Stimulated activated CD4-positive, alpha-beta T cell treated with anti-CD3 and anti-CD28 coated beads, TNF-alpha, amount 100 ng/mL, for 24 hours (primary cell): ENCODE data around the gene SMIM7.

ENCODE experiments used
- DNase-seq, 3 experiments: peaks; one replicate each; pipeline ENCODE4 v3.0.0-alpha.2; 2020; ENCODE audit warnings: low read depth in 3 of 3

The SMIM7 gene

DNA sequence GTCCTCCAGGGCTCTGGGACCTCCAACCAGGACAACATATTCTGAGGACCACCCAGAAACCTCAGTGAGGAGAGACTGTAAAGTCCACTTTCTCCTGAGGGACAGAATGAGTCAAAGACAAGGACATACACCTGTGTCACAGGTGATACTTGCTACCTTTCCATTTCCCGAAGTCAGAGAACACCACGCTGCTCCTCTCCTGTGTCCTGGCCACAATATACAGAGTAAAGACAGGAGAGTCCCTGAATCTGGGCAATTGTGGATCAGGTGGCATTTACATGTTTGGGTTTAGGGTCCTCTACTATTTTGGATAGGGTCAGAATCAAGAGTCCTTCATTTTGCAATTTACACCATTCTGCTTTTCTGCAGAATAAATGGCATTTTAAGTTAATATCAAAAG, 36.9 kb downstream of the SMIM7 start:
- no peak for DNase-seq

DNA sequence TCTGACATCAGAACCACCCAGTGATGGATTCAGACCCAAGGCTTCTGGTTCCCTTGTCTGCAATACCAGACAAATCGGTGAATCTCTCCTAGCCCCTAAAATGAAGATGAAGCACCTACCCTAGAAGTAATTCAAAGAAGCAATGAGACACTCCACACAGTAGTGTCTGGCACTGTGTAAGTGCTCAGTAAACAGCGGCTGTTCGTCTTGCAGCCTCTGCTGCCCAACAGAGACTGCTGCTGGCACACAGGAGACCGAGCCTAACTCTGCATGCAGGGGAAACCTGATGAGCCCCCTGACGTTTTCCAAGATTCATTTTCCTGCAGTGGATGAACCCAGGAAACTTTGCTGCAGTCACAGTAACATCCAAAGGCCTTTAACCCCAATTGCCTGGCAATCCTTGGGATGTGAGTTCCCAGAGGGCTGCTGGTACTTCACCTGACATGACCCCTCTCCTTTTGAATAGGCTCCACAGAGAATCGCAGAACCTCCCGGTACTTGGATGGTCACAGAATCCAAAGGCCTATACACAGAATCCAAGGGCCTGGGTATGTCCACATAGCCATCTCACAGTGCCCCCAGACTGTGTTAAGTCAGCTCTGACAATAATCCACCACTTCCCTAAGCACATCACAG, 38.7 kb downstream of the SMIM7 start:
- DNase-seq, result no peak

DNA sequence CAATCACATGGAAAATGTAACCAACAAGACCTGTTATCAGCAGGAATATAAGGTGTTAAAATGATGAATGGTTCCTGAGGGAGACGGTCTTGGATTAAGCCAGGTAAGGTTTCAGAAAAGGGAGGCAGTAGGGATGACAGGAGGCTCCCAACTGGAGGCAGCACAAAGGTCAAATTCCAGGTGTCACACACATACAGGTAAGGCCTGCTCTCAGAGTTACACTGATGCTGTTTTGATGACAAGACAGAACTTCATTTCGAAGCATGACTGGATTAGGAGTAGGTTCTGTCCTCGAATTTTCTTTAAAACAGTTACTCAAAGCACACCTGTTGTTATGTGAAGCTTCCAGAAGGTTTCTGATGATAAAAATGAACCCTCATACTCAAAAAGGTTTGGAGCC, 39.4 kb downstream of the SMIM7 start:
- DNase-seq, result no peak

DNA sequence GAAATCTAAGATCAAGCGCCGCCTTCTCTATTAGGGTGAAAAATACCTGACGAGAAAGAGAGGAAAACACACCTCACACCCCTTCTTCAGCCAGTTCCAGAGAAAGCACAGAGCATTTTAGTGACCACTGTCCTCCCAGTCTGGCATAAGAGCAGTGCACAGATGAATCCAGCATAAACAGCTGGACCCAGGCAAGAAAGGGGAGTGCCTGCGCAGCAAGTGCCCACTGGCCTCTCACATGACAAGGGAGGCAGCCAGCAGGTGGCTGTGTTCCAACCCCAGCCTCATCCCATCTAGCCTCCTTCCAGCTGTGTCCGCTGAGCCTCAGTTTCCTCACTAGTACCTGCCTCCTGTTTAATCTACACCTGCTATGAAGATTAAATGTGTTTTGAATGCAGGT, 39.9 kb downstream of the SMIM7 start:
- no peak for DNase-seq

DNA sequence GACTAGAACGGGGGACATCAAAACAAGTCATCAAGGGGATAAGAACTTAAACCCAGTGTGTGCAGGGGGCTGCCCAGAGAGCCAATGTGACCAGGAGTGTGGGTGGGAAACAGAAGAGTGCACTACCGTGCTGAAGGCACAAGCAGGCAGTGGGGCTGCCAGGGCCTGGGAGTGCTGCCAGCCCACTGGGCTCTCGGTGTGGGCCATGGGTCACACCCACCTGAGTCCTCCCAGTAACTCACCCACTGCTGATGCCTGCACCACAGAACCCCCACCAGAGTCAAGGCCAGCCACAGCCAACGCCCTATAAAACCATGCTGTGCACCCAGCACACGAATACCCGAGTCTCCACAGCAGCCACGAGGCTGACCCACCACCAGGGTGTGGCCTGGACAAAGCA, 40.5 kb downstream of the SMIM7 start:
- DNase-seq, result no peak

DNA sequence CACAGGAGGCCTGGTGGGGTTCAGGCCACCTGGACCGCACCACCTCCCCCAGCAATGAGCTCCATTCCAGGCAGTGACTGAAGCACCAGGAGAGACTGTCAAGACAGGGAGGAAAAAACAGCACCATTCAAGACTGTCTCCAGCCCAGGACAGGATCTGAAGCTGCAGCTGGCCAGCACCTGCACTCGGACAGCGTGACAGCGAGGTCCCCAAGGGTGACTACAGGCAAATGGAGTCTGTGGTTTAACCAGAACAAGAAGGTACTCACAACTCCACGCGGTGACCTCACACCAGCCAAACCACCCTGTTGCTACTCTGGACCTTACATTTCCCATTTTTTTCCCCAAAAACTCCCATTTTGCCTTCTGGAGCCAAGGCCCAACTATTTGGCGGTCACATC, 41.7 kb downstream of the SMIM7 start:
- no peak for DNase-seq

DNA sequence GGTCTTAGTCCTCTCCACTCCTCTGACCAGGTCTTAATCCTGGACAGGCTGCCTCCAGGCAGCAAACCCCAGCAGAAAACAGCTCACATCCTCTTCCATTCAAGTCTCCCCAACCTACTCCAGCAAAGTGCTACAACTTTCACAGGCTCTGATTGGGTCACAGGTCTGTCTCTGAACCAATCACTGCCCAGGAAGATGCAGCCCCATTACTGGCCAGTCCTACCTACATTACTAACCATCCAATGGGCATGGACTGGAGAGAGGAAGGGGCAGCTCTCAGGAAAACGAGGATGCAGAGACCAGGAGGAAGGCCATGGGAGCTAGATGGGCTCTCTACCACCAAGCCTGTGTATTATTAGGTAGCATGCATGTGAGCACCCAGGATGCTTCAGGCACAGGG, 44.1 kb downstream of the SMIM7 start:
- no peak for DNase-seq

DNA sequence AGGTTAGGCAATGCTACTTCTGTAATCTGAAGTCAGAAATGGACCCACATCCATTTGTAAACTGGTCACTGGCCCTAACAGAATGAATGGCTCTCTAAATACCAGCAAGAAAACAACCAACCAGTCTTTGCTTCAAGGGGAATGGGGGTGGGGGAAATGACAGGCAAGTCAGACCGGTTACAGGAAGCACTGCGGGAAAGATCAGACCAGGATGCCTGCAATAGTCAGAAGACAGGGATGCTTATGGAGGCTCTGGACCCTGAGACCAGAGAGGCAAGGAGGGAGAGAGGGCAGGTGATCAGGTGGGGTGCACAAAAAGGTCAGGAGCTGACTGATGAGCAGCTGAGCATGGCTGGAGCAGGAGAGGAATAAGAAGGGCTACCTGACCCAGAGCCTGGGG, 45.0 kb downstream of the SMIM7 start:
- no peak for DNase-seq

DNA sequence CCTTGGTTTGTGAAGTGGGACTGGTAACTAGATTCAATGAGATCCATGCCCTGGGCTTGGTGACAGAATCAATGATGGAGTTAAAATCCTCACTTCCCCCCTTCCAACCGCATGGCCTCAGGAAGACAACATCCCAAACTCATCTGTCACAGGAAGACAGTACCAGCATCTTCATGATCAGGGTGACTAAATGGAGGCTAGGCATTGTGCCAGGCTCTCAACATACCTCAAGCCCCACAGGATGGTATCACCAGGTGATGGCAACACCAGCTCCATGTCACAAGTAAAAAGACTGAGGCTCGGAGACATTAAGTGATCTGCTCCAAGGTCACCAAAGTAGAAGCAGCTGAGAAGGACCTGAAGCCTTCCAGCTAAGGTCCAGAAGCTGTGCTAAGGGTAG, 46.1 kb downstream of the SMIM7 start:
- DNase-seq, result no peak

DNA sequence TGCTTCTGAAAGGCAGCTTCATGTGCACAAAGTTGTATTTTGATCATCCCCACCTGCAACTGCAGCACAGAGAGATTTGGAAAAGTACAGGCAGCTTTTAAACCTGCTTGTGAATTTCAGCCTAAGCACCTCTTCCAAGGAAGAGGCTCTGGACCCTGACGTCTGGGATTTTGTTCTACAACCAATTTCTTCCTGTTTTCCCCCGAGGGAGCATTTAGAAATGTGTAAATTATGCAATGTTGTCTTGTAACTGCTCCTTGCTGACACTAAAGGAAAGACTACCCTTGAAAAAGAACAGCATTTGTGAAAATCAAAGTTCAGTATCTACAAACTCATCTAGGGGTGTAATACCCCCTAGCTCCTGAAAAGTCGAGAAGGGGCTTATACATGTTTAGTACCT, 47.3 kb downstream of the SMIM7 start:
- no peak for DNase-seq

DNA sequence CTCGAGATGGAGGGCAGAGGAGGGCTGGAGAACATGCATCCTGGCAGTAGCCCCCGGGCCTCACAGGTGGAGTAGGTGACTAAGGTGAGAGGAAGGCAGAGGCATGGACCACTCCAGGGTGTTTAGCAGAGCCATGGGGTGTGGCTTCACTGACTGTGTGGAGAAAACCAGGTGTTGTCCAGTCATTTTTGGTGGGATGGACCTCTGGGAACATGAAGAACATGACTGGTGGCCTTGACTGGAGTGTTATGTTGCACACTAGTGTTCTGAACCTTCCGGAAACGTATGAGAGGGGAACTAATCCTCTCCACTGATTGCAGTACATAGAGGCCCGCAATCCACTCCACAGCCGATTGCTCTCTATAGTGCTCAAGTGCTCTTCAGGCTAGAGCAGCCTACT, 48.8 kb downstream of the SMIM7 start:
- no peak for DNase-seq

DNA sequence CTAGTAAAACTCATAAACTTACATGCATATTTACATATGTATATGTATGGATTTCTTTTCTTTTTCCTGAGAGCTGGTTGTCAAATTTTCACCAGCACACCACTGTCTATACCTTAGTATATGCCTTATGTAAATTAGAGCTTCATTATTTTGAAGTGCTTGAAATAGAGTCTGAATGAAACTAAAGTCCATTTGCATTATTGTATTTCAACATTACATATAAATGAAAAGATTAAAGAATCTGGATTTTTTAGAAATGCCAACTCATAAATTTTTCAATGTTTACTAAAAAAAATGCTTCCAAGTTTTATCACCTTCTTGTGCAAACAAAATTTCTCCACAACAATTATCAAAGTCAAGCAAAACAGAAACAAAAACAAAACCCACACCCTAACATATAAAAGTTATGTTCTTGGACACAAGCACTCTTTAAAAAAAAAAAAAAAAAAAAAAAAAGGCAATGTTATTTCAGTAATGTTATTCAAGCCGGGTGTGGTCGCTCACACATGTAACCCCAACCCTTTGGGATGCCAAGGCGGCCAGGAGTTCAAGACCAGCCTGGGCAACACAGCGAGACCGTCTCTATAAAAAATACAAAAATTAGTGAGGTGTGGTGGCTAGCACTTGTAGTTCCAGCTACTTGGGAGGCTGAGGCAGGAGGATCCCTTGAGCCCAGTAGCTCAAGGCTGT, 50.3 kb downstream of the SMIM7 start:
- DNase-seq, result no peak

DNA sequence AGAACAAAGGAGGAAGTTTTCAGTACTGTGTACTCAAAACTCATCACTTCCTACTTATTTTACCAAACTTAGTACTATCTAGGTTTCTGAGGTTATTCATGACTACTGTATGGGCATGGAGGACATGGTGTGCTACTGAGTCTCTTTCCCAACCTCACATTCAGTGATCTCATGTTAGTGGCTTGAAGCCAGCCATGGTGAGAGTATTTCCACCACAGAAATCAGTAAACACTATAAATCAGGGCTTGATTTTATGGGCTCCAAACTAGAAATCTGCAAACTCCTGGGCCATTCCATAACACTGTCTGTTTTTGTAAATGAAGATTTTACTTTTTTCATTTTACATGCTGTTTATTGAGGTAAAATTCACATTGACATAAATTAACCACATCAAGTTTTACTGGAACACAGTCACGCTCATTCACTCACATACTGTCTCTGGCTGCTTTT, 51.6 kb downstream of the SMIM7 start:
- DNase-seq, result no peak

DNA sequence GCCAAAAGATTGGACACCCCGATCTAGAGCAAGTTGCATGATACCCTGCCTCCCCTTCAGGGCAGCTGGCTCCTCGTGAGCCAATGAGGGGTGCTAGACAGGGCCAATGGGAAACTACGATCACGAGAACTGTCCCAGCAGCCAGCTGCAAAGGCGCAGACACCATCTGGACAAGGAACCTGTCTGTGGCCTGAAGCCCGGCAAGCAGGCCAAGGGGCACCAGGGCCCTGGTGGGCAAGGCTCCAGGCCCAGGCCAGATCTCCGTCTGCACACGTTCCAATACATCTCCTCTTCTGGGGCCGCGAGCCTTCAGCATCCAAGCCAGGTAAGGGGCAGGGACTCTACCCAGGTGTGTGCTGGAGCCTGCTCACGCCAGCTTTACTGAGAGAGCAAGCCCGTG, 52.1 kb downstream of the SMIM7 start:
- no peak for DNase-seq

DNA sequence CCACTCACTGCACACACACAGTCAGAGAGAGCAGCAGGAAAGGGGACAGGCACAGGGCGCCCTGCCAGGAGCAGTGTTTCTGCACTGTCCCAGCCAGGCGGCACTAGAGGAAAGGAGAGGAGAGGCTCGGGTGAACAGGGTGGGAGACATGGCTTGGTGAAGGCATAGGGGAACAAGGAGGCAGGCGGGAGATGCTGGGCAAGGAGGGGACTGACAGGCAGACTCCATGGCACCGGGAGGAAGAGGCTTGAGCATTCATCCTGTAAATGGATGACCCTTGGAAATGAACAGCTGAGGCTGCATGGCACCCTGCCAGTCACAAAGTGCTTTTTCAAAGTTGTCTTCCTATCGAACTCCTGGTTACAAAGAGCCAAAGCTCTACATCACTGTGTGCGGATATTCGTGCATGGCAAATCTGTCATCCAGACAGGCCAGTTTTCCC, 54.4 kb downstream of the SMIM7 start:
- no peak for DNase-seq

DNA sequence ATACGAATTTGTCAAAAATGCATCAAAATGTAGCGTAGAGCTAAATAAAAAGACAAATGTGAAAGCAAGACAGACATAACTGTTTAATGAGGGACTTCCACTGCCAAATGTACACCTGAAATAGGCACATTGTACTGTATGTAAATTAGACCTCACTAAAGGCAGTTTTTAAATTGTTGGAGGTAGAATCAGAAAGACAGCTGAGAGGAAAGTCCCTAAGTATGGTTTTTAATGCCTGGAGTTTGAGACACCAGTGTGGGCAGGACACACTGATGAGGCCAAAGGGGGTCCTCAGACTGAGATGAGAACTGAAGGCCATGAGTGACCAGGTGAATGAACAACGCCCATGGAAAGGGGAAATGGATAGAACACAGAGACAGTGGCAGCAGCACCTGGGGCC, 54.8 kb downstream of the SMIM7 start:
- DNase-seq, result no peak

DNA sequence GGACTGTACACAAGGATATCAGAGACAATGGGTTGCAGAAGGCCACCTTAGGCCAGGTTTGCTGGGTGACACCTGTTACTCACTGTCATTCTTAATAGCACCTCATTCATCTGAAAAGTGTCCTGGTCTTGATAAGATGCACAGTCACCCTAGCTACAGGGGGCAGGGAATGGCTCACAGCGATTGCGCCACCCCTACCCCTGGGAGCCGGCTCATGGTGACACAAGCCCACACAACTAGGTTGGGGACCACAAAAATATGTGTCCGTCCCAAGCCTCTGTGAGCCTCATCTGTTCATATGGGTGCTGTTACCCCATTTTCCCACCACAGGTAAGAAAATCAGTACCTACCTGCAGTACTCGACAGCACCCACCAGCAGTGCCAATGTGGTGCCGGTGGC, 55.3 kb downstream of the SMIM7 start:
- DNase-seq, result no peak

DNA sequence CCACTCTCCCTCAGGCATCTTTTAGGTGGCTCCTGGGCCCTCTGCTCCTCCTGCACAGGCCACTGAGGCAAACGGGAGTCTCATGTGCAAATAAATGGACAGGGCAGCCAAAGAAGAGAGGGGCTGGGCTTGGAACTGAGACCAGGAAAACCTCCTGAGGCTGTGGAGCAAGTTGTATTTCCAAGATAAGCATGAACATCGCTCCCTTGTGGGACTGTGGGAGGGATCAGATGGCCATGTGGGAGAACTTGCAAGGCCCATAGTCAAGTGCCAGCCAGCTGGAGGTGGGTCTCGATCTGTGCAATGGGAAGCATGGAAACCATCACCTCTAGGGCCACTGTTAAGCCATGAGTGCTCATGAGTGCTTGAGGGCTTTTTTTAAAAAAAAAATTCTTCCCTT, 56.9 kb downstream of the SMIM7 start:
- DNase-seq, result no peak

DNA sequence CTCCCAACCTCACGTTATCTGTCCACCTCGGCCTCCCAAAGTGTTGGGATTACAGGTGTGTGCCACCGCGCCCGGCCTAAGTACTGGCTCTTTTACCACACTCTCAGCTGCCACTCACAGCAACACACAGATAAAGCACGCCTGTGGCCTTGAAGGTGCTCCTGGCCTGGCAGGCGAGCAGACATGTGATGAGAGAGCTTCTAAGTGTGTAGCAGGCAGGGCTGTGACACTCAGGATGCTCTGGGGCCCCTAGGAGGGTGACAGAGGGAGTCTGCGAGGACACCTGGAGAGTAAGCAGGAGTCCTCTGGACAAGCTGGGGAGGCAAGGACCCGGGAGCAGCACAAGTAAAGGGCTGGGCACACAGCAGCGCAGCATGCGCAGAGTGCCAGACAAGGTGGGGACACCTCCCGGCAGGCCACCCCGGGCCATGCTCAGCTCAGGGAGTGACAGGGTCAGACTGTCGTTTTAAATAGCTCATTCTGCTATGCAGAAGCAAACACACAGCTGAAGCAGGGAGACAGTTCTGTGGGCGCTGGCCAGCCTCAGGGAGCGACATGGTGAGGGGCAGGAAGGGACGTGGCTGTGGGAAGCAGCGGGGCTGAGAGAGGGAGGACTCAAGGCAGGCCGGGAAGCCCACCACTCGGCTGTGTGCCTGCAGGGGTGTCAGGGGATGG, 58.4 kb downstream of the SMIM7 start:
- DNase-seq, result no peak

DNA sequence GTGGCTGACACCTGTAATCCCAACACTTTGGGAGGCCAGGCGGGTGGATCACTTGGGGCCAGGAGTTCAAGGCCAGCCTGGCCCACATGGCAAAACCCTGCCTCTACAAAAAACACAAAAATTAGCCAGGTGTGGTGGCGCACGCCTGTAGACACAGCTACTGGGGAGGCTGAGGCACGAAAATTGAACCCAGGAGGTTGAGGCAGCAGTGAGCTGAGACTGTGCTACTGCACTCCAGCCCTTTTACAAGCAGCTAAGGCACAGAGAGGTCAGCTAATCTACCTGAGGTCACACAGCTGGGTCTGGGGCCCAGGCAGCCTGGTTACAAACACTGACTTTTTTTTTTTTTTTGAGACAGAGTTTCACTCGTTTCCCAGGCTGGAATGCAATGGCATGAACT, 59.1 kb downstream of the SMIM7 start:
- DNase-seq, result no peak

DNA sequence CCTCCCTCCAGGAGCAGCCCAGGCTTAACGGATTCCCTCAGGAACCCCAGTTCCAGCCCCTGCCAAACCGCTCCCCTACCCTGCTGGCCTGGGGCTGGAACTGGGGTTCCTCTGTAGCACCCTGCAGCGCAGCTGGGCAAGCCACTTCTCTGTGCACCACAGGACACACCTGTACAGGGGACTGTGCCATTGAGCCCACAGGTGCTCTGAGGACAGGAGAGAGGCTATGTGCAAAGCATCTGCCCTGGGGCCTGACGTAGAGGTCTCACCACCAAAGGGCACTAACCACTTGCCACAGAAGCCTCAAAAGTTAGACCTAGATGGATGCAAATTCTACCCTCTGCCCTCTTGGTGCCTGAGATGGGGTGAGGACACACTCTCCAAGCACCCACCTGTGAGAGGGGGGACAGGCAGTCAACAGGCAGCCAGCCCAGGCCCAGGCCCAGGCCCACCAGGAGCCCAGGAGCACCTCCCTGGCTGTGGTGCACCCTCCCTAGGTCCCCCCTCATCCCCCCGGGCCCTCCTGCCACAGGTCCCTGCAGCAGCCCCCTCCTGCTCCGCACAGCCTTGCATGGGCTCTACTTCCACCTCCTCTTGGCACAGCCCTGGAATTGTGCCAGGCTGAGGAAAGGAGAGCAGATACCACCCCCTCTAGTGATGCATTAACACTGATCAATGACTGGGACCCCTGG, 60.1 kb downstream of the SMIM7 start:
- no peak for DNase-seq

DNA sequence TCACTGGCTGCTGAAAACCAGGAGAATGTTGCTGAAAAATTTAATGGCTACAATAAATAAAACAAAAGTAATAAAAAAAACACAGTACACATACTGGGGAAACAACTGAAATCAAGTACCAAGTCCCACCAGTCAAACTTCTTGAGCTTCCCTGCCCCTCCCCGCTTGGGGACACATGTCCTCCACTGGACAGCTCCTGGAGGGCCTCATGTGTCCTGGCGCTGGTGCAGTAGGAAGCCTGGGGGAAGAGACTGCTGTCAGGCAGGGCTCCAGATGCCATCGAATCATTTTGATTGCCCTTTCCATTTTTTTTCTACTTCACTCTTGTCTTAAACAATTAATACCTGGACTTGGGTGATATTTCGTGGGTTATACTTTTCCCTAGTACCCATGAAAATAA, 61.1 kb downstream of the SMIM7 start:
- DNase-seq, result no peak

DNA sequence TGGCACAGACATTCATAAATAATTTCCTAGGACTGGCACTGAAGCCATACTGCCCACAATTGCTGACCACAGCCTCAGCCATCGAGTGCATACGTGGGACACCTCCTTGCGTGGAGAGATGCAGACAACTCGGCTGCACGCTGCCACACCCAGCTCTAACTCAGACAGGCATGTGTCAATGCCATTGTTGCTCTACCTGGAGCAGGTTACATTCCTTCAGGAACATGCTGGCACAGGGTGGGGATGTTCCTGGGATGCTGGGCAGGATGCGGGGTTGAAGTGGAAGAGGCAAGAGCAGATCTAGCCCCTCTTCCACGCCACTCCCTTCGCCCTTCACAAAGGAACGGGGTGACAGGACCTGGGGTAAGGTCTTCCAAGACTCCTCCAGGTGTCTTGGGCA, 63.5 kb downstream of the SMIM7 start:
- no peak for DNase-seq
